Keratinocyte (primary cell): Measurements from ENCODE around the gene FUOM.

Experiments used
- CTCF ChIP-seq, 3 experiments: IDR thresholded peaks in 1 of 3; conservative IDR thresholded peaks in 1 of 3; optimal IDR thresholded peaks in 1 of 3; 2 replicates in 2 of 3; 3 replicates in 1 of 3; pipeline versions ENCODE3 to v1.5.1; 2011; ENCODE audit warnings: low read length in 3 of 3, mild to moderate bottlenecking in 3 of 3, moderate library complexity in 2 of 3, control low read depth in 1 of 3, inconsistent platforms in 1 of 3; ENCODE audit not compliant: insufficient read depth in 2 of 3; ENCODE audit errors: extremely low read depth in 1 of 3
- EZH2 ChIP-seq: IDR thresholded peaks from one replicate; pipeline ENCODE4 v1.6.1; 2012; ENCODE audit warnings: inconsistent platforms, mild to moderate bottlenecking, low read length, moderate library complexity

GRCh38 chr10:133401981-133402725 lies 44.3 kb upstream of the FUOM start:
- no peak for TF ChIP-seq CTCF (optimal IDR thresholded peaks at IDR 0.05 in 1 of 3, IDR thresholded peaks at IDR 0.05 in 1 of 3, conservative IDR thresholded peaks at IDR 0.05 in 1 of 3; ENCODE audit: extremely low read depth in 1 of 3, insufficient read depth in 2 of 3, low read length in 3 of 3)
- no peak for TF ChIP-seq EZH2
